GM19397 (cell line): ENCODE results near the gene KIF20B.

Experiments
- ATAC-seq: cut with Tn5 transposase; IDR thresholded peaks from one replicate; pipeline ENCODE4 v1.9.1; 2021; ENCODE audit warnings: mild to moderate bottlenecking, moderate library complexity; ENCODE audit not compliant: unreplicated experiment

The KIF20B gene, protein sequence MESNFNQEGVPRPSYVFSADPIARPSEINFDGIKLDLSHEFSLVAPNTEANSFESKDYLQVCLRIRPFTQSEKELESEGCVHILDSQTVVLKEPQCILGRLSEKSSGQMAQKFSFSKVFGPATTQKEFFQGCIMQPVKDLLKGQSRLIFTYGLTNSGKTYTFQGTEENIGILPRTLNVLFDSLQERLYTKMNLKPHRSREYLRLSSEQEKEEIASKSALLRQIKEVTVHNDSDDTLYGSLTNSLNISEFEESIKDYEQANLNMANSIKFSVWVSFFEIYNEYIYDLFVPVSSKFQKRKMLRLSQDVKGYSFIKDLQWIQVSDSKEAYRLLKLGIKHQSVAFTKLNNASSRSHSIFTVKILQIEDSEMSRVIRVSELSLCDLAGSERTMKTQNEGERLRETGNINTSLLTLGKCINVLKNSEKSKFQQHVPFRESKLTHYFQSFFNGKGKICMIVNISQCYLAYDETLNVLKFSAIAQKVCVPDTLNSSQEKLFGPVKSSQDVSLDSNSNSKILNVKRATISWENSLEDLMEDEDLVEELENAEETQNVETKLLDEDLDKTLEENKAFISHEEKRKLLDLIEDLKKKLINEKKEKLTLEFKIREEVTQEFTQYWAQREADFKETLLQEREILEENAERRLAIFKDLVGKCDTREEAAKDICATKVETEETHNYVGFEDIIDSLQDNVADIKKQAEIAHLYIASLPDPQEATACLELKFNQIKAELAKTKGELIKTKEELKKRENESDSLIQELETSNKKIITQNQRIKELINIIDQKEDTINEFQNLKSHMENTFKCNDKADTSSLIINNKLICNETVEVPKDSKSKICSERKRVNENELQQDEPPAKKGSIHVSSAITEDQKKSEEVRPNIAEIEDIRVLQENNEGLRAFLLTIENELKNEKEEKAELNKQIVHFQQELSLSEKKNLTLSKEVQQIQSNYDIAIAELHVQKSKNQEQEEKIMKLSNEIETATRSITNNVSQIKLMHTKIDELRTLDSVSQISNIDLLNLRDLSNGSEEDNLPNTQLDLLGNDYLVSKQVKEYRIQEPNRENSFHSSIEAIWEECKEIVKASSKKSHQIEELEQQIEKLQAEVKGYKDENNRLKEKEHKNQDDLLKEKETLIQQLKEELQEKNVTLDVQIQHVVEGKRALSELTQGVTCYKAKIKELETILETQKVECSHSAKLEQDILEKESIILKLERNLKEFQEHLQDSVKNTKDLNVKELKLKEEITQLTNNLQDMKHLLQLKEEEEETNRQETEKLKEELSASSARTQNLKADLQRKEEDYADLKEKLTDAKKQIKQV (N-terminal part only)

DNA sequence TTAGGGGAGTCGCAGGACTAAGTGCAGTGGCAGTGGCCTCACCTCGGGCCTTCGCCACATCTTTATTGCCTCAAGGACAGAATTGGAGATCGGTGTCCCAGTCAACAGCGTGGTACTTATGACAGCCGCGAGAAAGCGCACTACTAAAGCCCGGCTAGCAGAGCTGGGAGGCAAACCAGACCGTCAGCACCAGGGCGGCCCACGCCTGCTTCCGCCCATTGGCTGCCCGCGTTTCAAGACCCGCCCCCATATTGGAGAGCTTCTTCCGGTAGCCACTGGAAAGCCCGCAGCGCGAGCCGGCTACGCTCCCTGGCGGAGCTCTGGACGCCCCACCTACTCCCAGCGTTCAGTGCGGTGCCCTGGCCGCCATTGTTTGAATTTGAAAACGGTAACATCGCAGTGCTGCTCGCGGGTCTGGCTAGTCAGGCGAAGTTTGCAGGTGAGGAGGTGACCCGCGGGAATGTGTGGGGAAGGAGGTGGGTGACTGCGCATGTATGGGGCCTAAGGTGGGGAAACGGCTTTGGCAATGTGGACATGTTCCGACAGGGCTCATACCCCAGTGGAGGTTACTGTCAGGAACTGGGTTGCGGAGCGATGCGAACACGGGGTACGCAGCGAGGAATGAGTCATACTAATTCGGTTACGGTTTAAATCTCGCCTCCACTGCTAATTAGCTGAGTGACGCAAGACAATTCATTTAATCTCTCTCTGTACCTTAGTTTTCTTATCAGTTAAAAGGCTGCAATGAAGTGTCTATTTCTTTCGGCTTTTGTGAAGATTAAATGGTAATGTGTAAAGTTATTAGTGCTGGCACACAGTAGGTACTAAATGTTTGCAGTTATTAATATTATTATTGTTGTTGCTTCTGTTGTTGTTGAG is at the start of gene KIF20B:
Gene KIF20B (plus strand): TSS at position 349 of the 879 bp plus-strand sequence. CDS start 3,705 bp downstream, outside the sequence.
- ATAC-seq: peak; percentile 98

DNA sequence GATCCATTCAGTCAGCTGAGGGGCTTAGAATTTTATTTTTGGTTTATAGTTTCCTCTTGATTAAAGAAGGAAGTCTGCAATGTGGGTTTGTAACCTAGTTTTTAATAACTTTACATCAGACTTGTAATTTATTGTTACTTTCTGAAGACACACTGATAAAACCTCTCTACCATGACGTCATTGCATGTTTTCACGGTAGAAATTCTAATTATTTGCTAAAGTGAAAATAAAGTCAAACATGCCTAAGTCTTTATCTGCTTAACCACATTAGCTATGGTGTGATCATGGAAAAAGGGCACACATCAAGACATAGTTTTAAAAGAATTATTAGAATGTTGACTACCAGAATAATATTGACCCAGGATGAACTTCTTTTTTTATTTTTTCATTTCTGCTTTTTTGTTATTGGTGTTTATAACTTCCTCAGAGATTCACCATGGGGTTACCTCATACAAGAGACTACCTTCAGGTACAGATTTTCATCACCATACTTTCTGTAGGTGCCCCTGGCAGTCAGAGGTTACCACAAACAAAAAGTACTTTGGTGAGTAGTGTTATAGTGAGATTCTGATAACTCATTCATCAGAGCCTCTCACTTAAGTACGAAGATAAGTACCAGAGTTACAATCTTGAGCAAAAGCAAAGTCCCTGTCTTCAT is 49.3 kb upstream of the KIF20B start:
- no peak for ATAC-seq

DNA sequence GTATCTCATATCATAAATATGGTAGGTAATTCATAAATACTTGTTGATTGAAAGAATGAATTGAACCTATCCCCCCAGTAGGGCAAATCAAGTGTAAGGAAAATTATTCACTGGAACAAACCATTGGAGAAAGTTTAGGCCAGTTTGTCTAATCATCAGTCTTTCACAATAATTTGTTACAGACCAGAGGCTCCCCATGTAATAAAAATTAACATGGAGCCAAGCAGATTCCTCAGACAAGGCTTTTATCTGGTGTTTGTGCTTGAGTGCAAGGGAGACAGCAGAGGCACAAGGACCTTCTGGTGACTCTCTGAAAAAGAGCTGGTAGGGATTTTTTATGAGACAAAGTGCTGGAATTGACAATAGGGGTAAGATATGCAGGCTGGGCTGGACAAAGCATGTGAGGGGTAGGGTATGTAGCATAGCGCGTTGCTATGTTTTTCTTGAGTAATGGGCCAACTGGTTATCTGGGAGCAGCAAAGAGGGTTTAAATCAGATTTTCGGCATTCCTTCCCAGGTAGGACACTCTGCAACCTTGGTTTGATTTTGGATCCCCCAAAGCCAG is 48.5 kb upstream of the KIF20B start:
- no peak for ATAC-seq

DNA sequence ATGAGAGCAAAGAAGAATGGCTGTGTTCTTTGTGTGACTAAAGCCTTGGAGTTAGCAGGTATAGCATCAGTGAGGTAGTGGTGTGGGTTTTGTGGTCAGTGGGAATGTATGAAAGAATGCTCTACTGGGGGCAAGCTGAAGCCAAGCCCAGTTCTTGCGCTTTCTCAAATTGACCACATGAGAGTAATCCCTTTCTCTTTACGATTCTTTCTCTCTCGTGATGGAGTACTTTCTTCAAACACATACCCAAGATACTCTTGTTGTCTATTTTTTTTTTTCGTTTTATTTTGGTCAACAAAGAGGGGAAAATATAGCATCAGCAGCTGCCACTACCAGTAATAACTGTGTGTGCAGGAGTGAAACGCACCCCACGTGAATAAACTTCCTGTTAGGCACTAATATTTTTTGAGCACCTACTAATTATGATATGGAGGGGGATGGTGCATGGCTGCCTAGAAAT is 48.0 kb upstream of the KIF20B start:
- ATAC-seq: peak; percentile 62

DNA sequence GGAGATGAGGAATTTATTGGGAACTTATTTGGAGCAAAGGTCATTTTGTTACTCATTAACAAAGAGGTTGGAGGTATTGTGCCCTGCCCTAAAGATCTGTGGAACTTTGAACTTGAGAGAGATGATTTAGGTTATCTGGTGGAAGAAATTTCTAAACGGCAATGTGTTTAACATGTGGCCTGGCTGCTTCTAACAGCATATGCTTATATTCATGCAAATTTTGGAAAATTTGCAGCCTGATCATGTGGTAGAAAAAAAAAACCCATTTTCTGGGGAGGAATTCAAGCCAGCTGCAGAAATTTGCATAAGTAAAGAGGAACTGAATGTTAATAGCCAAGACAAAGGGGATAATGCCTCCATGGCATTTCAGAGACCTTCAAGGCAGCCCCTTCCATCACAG is 45.7 kb upstream of the KIF20B start:
- ATAC-seq: no peak

DNA sequence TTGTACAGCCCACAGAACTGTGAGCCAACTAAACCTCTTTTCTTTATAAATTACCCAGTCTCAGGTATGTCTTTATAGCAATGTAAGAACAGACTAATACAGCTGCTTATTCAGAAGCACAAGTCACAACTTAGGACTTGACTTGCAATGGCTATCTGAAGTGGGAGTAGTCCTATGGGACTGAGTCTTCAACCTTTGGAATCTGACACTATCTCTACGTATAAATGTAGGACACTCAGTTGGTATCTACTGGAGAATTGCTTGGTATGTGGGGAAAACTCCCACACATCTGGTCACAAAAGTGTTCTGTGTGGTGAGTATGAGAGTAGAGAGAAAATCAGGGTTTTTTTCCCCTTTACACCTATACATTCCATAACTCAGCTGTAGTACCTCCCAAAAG is 44.1 kb upstream of the KIF20B start:
- no peak for ATAC-seq

DNA sequence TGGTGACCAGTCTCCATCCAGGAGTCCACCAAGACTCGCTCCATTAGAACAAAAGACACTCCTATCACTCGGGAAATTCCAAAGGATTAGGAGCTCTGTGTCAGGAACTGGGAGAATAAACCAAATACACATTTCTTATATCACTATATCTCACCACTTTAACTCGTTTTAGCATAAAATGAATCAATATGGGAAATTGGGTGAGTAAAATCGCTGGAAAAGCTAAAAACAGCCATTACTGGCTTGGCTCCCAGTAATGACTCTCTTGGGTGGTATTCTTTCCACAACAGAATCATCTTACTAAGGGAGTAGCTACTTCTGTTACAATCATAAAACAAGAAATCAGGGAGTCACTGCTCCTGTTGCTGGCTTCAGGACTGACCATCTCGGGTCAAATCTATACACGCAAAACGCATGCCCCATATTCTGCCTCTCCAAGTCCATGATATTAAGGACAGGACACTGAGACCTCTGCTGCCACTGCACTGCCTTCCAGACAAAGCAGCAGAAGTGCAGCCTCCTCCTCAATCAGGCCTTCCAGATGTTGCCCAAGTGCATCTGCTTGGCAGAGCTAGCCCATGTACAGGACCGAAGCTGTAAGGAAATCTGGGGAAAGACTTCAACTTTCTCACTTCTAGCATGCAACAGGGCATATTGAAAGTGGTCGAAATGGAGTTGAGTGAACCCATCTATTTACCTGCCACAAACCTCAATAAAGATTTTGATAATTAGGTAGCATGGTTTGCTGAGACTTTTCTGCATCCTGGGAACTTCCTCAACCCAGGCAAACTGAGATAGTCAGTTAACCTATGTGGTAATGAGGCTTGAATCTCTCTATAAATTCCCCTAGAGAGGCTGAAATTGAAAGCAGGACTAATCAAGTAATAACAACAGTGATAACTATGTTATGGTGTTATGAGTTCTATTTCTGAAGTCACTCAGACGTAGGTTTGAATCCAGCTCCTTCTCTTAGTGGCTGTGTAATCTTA is 42.0 kb upstream of the KIF20B start:
- no peak for ATAC-seq

DNA sequence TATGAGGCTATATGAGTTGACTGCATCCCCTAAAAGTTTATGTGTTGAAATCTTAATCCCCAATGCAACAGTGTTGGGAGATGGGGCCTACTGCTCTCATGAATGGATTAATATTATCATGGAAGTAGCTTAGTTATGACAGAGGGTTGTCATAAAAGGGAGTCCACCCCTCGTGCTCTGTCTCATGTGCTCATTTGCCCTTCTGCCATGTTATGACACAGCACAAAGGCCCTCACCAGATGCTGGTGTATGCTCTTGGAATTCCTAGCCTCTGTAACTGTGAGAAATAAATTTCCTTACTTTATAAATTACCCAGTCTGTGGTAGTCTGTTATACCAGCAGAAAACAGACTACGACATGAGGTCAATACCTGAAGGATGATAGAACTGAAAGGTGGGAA is 38.8 kb upstream of the KIF20B start:
- ATAC-seq: no peak

DNA sequence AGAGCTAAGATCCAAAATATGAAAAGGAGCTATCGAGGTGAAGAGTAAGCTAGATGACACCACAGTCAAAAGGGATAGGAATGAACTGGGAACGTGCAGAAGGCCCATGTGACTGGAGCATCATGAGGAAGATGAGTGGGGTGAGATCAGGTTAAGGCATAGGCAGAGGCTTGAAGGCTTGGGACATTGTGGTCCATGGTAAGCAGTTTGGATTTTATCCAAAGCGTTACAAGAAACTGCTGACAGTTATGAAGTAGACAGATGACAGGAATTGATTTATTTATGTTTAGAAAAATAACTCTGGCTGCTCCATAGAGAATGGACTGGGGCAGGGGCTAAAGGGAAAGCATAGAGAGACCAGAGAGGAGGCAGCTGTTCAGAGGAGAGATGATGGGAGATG is 38.2 kb upstream of the KIF20B start:
- no peak for ATAC-seq

DNA sequence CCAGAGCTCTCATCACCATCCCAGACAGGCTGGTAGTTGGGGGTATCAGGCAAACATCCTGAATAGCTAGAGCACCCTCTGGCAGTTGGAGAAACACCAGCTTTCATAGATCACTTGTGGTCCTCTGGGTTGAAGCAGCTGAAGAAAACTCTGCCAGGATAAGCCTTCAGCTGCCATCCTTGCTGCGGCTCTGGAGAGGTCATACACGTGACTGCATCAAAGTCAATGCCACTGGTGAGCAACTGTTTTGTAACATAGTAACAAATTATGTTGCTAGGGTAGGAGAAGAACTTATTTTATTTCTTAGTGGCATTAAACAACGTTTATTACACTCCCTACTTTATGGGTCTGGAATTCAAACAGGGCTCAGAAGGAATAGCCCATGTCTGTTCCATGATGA is 37.2 kb upstream of the KIF20B start:
- no peak for ATAC-seq

DNA sequence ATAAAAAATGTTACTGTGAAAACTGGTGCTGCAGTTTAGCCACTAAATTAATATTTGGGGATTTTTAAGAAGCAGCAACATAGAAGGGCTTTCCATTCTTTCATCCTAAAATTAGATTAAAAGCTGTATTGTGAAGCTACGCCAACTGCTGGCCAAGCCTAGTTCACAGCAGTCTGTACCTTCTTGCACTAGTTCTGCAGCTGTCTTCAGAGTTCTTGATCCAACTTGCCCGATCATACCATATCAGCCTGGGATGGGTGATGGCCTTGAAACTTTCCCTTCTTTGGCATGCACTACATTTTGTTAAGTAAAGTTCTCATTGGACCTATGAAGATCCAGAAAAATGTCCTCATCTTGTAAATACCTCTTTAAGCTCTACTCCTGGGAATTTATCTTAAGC is 36.1 kb upstream of the KIF20B start:
- no peak for ATAC-seq

DNA sequence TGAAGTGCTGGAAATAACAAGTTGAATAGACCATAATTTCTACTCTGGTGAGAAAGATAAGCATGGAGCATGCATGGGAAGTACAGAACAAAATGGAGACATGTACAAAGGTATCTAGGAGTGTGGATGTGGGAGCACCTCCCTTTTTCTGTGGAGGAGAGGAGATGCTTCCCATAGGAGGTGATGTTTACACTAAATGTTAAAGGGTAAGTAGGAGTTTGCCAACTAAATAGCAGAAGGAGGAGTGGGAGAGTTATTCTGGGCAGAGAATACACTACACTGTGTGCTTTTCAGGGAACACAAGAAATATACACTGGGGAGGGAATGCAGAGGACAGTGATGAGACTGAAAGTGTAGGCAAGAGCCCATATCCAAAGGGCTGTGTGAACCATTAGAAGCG is 35.3 kb upstream of the KIF20B start:
- no peak for ATAC-seq

DNA sequence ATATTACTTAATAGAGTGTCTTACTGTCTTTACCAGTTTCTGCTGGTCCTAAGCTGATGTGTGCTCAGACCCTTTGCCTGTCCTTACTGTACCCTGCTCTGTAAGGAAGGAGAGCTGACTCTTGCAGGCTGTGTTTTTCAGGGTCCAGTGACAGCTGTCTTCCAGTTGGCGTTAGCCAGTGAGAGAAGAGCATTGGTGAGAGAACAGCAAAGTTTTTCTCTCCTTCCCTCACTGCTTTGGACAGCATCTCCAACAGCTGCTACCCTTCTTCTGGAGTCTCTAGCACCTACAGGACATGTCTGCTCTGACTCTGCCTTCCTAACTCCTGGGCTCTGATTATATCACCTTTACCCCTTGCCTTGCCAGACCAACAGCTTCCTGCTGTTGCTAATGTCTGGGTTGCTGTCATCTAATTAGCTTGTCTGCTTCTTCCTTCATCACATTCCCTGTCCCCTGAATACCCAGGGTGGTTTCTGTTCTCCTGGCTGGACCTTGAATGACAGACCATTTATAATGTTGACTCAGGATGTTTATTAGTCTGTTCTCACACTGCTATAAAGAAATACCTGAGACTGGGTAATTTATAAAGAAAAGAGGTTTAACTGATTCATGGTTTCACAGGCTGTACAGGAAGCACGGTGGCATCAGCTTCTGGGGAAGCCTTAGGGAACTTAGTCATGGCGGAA is 32.9 kb upstream of the KIF20B start:
- no peak for ATAC-seq

DNA sequence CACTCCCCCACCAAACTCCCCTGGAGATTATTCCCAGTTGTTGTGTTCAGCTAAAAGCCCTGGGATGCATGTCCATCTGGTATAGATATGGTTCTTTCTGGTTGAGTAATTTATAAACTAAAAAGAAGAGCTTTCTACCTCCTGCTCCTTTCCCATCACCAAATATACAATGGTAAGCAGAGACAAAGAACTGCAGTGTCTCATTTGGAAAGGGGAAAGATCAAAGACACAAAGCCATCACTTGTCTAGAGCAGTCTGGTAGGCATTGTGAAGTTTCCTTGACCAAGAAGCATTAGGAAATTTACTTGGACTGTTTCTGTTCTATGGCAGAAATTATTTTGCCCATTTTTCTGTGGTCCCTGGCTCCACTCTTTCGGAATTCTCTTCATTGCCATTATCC is 31.4 kb upstream of the KIF20B start:
- no peak for ATAC-seq

DNA sequence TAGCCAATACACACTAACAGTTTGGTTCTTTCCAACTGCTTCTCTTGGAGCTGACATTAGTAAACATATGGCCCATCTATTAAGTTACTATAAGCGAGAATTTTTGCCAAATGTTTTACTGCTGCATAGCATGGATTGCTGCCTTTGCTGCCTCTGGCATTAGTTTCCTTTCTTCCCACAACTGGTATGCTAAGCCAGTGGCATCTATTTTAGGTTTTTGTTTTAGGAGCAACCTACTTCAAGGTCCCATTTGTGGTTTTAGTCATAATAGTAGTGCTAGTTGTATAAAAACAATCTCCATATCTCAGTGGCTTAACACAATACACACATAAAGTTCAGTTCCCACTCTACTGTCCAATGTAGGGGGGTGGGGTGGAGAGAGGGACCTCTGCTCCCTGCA is 30.5 kb upstream of the KIF20B start:
- ATAC-seq: no peak

DNA sequence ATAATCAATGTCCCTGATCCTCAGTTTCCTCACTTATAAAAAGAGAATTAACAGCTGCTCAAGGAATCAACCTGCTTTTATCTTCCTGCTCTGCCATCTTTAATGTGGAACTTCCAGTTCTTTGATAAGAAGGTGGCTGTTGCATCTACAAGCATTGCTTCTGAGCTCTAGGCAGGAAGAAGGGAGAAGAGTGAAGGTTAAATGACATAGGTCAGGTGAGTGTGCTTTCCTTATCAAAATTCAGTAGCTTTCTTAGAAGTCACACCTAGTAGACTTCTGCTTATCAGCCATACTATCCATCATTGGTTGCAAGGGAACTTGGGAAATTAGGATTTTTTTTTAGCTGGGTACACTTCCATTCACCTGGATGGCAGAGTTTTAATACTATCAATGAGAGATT is 24.0 kb upstream of the KIF20B start:
- no peak for ATAC-seq

DNA sequence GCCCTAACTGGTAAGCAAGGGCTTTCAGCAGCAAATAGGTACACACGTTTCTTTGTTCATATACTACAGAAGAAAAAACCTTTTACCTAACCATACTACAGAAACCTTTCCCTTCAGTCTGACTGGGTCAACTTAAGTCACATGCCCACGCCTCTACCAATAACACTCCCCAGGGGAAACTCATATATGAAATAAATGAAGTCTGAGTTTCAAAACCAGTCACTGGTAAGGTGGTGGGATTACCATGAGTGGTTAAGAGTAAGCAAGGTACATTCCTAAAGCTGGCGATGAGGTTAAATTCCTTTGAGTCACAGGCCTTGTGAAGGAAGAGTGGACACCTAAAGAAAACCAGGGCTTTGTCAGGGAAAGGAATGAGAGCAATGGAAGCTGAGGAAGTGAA is 21.4 kb upstream of the KIF20B start:
- ATAC-seq: no peak
